Mesendoderm (in vitro differentiated cells): ENCODE data around the gene RPF1.

Source experiments
- DNase-seq: peaks from one replicate; pipeline ENCODE4 v3.0.0; 2013
- H2AK5ac ChIP-seq: 2 replicates; pipeline ENCODE4 v1.6.1; 2013; ENCODE audit warnings: low read length, inconsistent platforms
- H2BK120ac ChIP-seq: 2 replicates; pipeline ENCODE4 v1.6.1; 2013; ENCODE audit warnings: low read depth, mild to moderate bottlenecking, low read length, moderate library complexity, mixed read lengths
- H2BK15ac ChIP-seq: replicated peaks from 2 replicates; pipeline ENCODE4 v1.6.1; 2013; ENCODE audit warnings: low read depth, mild to moderate bottlenecking, moderate library complexity
- H2BK5ac ChIP-seq: 2 replicates; pipeline ENCODE4 v1.6.1; 2013; ENCODE audit warnings: low read length, inconsistent platforms
- H3K18ac ChIP-seq: 2 replicates; pipeline ENCODE4 v1.6.1; 2013; ENCODE audit warnings: mild to moderate bottlenecking, low read length, mixed read lengths
- H3K23ac ChIP-seq: one replicate; pipeline ENCODE4 v1.6.1; 2013; ENCODE audit warnings: low read length
- H3K27ac ChIP-seq: 2 replicates; pipeline ENCODE4 v1.5.1; 2013; ENCODE audit warnings: low read depth, mild to moderate bottlenecking, inconsistent platforms, low read length, moderate library complexity
- H3K27me3 ChIP-seq: 2 replicates; pipeline ENCODE4 v1.6.1; 2013; ENCODE audit warnings: low read length, control low read depth, mild to moderate bottlenecking, inconsistent platforms; ENCODE audit not compliant: insufficient read depth, poor library complexity
- H3K36me3 ChIP-seq: 2 replicates; pipeline ENCODE4 v1.6.1; 2013; ENCODE audit warnings: low read length, inconsistent platforms; ENCODE audit not compliant: control insufficient read depth, insufficient read depth
- H3K4ac ChIP-seq: one replicate; pipeline ENCODE4 v1.6.1; 2013; ENCODE audit warnings: low read depth, mild to moderate bottlenecking, low read length, moderate library complexity
- H3K4me1 ChIP-seq: 2 replicates; pipeline ENCODE4 v1.6.1; 2013; ENCODE audit warnings: low read depth, low read length, inconsistent platforms; ENCODE audit not compliant: control insufficient read depth
- H3K4me2 ChIP-seq: 2 replicates; pipeline ENCODE4 v1.6.1; 2013; ENCODE audit warnings: low read length
- H3K4me3 ChIP-seq: 2 replicates; pipeline ENCODE4 v1.5.1; 2013; ENCODE audit warnings: mild to moderate bottlenecking, low read length
- H3K56ac ChIP-seq: one replicate; pipeline ENCODE4 v1.6.1; 2013; ENCODE audit warnings: low read length
- H3K79me1 ChIP-seq: 2 replicates; pipeline ENCODE4 v1.6.1; 2013; ENCODE audit warnings: low read length, inconsistent platforms
- H3K79me2 ChIP-seq: 2 replicates; pipeline ENCODE4 v1.6.1; 2013; ENCODE audit warnings: mild to moderate bottlenecking, low read length; ENCODE audit not compliant: control insufficient read depth, insufficient read depth
- H3K9ac ChIP-seq: 2 replicates; pipeline ENCODE4 v1.6.1; 2013; ENCODE audit warnings: low read length, inconsistent platforms
- H4K5ac ChIP-seq: one replicate; pipeline ENCODE4 v1.6.1; 2013; ENCODE audit warnings: low read length
- H4K8ac ChIP-seq: one replicate; pipeline ENCODE4 v1.6.1; 2013; ENCODE audit warnings: low read depth, mild to moderate bottlenecking, control low read depth, low read length, moderate library complexity
- WGBS: extraction: QIAGEN DNeasy Blood & Tissue Kit; methylation state at CpG from one replicate; pipeline ENCODE4 v1.1.7; 2013; ENCODE audit warnings: low lambda C conversion rate, missing lambda C conversion rate; ENCODE audit not compliant: insufficient coverage; ENCODE audit errors: extremely low coverage; 5-methylcytosine and 5-hydroxymethylcytosine counted together

RPF1 gene

DNA sequence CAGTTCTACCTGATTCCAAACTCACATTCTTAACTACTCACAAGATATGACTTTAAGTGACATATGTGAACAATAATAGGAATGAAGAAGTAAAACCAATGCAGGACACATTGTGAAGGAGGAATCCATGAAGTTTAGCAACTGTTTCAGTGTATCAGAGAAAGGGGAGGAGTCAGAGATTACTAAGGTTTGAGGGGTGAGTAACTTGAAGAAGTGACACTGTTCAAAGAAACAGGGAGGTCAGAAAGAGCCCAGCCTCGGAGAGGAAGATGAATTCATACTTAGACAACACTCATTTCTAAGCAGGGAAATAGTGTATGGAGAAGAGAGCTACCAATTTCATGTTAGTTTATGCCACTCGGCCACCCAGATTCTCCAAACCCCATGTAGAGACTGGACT lies 28.2 kb upstream of the RPF1 start:
- WGBS = no CpG with 5 or more reads among the region's 2 CpGs
- no peak overlapping the region for H4K8ac ChIP-seq
- H3K4ac ChIP-seq = no peak overlapping the region

GRCh38 chr1:84452436-84452835 lies 26.6 kb upstream of the RPF1 start:
- no peak overlapping the region for H3K27ac ChIP-seq
- no peak overlapping the region for H4K8ac ChIP-seq
- no peaks in the 10 kb centered on the region for H3K79me1 ChIP-seq
- no peak overlapping the region for H3K18ac ChIP-seq
- H3K9ac ChIP-seq = no peak overlapping the region
- no peaks in the 10 kb centered on the region for H3K79me2 ChIP-seq
- no peak overlapping the region for H2BK15ac ChIP-seq
- H3K4me2 ChIP-seq = no peak overlapping the region
- no peaks in the 10 kb centered on the region for H3K4me1 ChIP-seq
- H3K4ac ChIP-seq = no peak overlapping the region
- H2BK5ac ChIP-seq = no peak overlapping the region
- WGBS = no CpG with 5 or more reads among the region's 3 CpGs
- H4K5ac ChIP-seq = no peak overlapping the region
- H2BK120ac ChIP-seq = no peak overlapping the region
- no peak overlapping the region for H2AK5ac ChIP-seq
- DNase-seq = no peak
- H3K36me3 ChIP-seq = no peaks in the 10 kb centered on the region
- no peaks in the 10 kb centered on the region for H3K27me3 ChIP-seq
- no peak overlapping the region for H3K4me3 ChIP-seq
- H3K23ac ChIP-seq = no peak overlapping the region
- H3K56ac ChIP-seq = no peak overlapping the region

More for the DNA sequence above, 28.2 kb upstream of the RPF1 start:
- Histone ChIP-seq H2BK15ac (no peak overlapping the region), H3K36me3 (no peaks in the 10 kb centered on the region), H3K27me3 (no peaks in the 10 kb centered on the region), H3K23ac (no peak overlapping the region), H2BK120ac (no peak overlapping the region), H3K4me1 (no peaks in the 10 kb centered on the region), H3K79me2 (no peaks in the 10 kb centered on the region), H2AK5ac (no peak overlapping the region), H3K79me1 (no peaks in the 10 kb centered on the region), H4K5ac (no peak overlapping the region), H3K4me3 (no peak overlapping the region), H3K4me2 (no peak overlapping the region), H2BK5ac (no peak overlapping the region), H3K27ac (no peak overlapping the region), H3K18ac (no peak overlapping the region), H3K9ac (no peak overlapping the region), H3K56ac (no peak overlapping the region)
- no peak for DNase-seq

DNA sequence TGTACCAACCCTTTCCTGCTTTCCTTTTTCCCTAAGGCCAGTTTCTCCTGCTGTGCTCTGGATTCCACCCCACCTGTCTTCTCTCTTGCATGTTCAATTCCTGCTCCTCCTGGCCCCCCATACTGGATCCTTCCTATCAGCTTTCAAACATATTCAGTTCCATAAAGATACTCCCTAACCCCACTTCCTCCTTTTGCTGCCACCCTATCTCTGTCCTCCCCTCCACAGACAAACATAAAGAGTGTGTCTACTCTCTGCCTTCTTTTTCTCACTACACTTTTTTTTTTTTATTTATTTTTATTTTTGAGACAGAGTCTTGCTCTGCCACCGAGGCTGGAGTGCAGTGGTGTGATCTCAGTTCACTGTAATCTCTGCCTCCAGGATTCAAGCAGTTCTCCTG lies 16.9 kb upstream of the RPF1 start:
- no peaks in the 10 kb centered on the region for H3K79me1 ChIP-seq
- H3K23ac ChIP-seq = no peak overlapping the region
- H2AK5ac ChIP-seq = no peak overlapping the region
- no peak overlapping the region for H3K4me2 ChIP-seq
- DNase-seq = no peak
- no peak overlapping the region for H3K4me3 ChIP-seq
- no peak overlapping the region for H2BK120ac ChIP-seq
- H3K4me1 ChIP-seq = no peaks in the 10 kb centered on the region
- H3K79me2 ChIP-seq = no peaks in the 10 kb centered on the region
- no peak overlapping the region for H2BK5ac ChIP-seq
- no peak overlapping the region for H3K18ac ChIP-seq
- H3K27me3 ChIP-seq = no peaks in the 10 kb centered on the region
- no peaks in the 10 kb centered on the region for H3K36me3 ChIP-seq
- no peak overlapping the region for H3K27ac ChIP-seq
- WGBS = no CpG with 5 or more reads among the region's 1 CpG
- H4K8ac ChIP-seq = no peak overlapping the region
- H3K56ac ChIP-seq = no peak overlapping the region
- no peak overlapping the region for H3K9ac ChIP-seq
- no peak overlapping the region for H3K4ac ChIP-seq
- no peak overlapping the region for H2BK15ac ChIP-seq
- H4K5ac ChIP-seq = no peak overlapping the region

DNA sequence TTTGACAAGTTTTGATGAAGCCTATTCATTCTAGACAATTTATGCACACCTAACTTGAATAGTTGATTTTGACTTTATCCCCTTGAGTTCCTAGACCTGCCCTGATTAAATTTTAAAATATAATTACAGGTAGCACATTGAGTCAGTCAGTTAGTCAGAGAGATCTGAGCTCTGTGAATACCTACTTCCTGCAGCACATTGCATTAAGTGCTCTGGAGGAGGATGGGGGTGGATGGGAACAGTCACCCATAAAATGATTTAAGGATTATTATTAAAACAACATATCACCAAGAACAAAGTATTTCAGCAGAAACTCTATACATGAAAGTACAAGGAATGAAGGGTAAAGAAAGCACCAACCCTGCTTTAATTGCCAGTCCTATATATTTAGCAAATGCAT lies 11.8 kb upstream of the RPF1 start:
- no peaks in the 10 kb centered on the region for H3K79me1 ChIP-seq

DNA sequence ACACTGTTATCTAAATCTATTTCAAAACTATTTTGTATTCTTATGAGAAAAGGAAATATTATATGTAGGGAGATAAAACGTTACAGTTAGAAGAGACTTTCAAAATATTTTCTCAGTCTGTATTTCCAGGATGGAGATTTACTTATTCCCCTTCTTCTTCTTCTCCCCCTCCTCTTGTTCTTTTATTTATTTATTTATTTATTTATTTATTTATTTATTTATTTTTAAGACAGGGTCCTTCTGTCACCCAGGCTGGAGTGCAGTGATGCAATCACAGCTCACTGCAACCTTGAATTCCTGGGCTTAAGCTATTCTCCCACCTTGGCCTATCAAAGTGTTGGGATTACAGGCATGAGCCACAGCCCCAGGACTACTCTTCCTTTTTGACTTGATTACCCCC lies 2.8 kb upstream of the RPF1 start:
- Histone ChIP-seq H3K23ac (no peak overlapping the region), H2BK5ac (no peak overlapping the region), H3K18ac (no peak overlapping the region), H4K5ac (no peak overlapping the region), H3K4me3 (no peak overlapping the region), H3K27me3 (no peaks in the 10 kb centered on the region), H2BK120ac (no peak overlapping the region), H3K56ac (no peak overlapping the region), H3K4me2 (no peak overlapping the region), H2BK15ac (no peak overlapping the region), H2AK5ac (no peak overlapping the region), H3K79me1 (peaks cover 4% of the 10 kb centered on the region), H3K79me2 (peaks cover 14% of the 10 kb centered on the region), H3K4ac (no peak overlapping the region), H4K8ac (no peak overlapping the region), H3K4me1 (no peaks in the 10 kb centered on the region), H3K27ac (no peak overlapping the region), H3K9ac (no peak overlapping the region), H3K36me3 (no peaks in the 10 kb centered on the region)
- WGBS = no CpG with 5 or more reads among the region's 1 CpG
- no peak for DNase-seq

More for the DNA sequence above, 11.8 kb upstream of the RPF1 start:
- no peak overlapping the region for H3K9ac ChIP-seq
- H3K4me3 ChIP-seq = no peak overlapping the region
- no peak overlapping the region for H3K4ac ChIP-seq
- no peak overlapping the region for H2AK5ac ChIP-seq
- H3K27ac ChIP-seq = no peak overlapping the region
- DNase-seq = no peak
- H3K18ac ChIP-seq = no peak overlapping the region
- H2BK5ac ChIP-seq = no peak overlapping the region
- no peak overlapping the region for H3K23ac ChIP-seq
- no peak overlapping the region for H3K56ac ChIP-seq
- H3K79me2 ChIP-seq = no peaks in the 10 kb centered on the region
- no peak overlapping the region for H3K4me2 ChIP-seq
- H2BK120ac ChIP-seq = no peak overlapping the region
- H4K8ac ChIP-seq = no peak overlapping the region
- H3K36me3 ChIP-seq = no peaks in the 10 kb centered on the region
- no peaks in the 10 kb centered on the region for H3K4me1 ChIP-seq
- no peak overlapping the region for H4K5ac ChIP-seq
- H2BK15ac ChIP-seq = no peak overlapping the region
- no peaks in the 10 kb centered on the region for H3K27me3 ChIP-seq

DNA sequence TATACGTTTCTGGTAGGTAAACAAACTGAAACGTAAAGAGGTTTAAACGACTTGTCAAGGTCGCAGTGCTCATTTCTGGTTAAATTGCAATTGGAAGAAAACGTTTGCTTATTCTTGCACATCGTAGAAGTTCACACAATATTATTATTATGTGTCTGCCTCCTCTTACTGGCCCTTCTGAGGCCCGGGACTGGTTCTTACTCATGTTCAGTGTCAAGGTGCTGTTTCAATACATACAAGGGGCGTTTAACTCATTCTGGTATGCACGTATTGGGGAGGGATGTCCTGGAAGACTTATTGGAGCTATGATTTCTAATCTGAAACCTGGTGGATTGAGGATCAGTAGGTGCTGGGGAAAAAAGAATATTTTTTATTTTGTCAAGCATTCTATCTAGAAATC lies 932 bp downstream of the RPF1 start:
- Histone ChIP-seq H4K8ac (no peak overlapping the region), H3K4me3 (peak overlapping the region; percentile 94), H3K79me1 (peaks cover 5% of the 10 kb centered on the region), H4K5ac (no peak overlapping the region), H3K79me2 (peaks cover 15% of the 10 kb centered on the region), H2AK5ac (no peak overlapping the region), H3K4ac (no peak overlapping the region), H3K36me3 (no peaks in the 10 kb centered on the region), H2BK15ac (no peak overlapping the region), H3K27me3 (no peaks in the 10 kb centered on the region), H3K4me2 (peak overlapping the region; percentile 70), H2BK5ac (no peak overlapping the region), H3K56ac (no peak overlapping the region), H2BK120ac (no peak overlapping the region), H3K4me1 (no peaks in the 10 kb centered on the region), H3K9ac (peak overlapping the region; percentile 91), H3K27ac (no peak overlapping the region), H3K18ac (no peak overlapping the region), H3K23ac (no peak overlapping the region)
- DNase-seq = peak; percentile 2
- no CpG with 5 or more reads among the region's 9 CpGs for WGBS
